Ectodermal cell (in vitro differentiated cells): ENCODE data around the gene GALR2.

Experiments
- H3K27ac ChIP-seq: 2 replicates; pipeline ENCODE4 v1.7.0; 2013; ENCODE audit warnings: mild to moderate bottlenecking, low read depth, low read length; ENCODE audit not compliant: insufficient read depth, poor library complexity, severe bottlenecking
- H3K27me3 ChIP-seq: 2 replicates; pipeline ENCODE4 v1.7.0; 2013; ENCODE audit warnings: mild to moderate bottlenecking, low read length; ENCODE audit not compliant: insufficient read depth, control insufficient read depth, poor library complexity, severe bottlenecking
- H3K36me3 ChIP-seq: one replicate; pipeline ENCODE4 v1.7.0; 2013; ENCODE audit warnings: low read length; ENCODE audit not compliant: control insufficient read depth, insufficient read depth
- H3K4me1 ChIP-seq: one replicate; pipeline ENCODE4 v1.7.0; 2013; ENCODE audit warnings: low read length; ENCODE audit not compliant: control insufficient read depth, insufficient read depth
- H3K4me3 ChIP-seq: 2 replicates; pipeline ENCODE4 v1.7.0; 2013; ENCODE audit warnings: low read depth, low read length, control low read depth; ENCODE audit not compliant: insufficient read depth
- H3K9me3 ChIP-seq: 2 replicates; pipeline ENCODE4 v1.7.0; 2013; ENCODE audit warnings: mild to moderate bottlenecking, low read length, moderate library complexity; ENCODE audit not compliant: control insufficient read depth
- WGBS, 2 experiments: methylation state at CpG; one replicate each; pipeline ENCODE4 v1.1.7; 2013; ENCODE audit warnings: missing lambda C conversion rate in 2 of 2; 5-methylcytosine and 5-hydroxymethylcytosine counted together

The GALR2 gene

GRCh38 chr17:76119409-76120371, 45.1 kb downstream of the GALR2 start:
- Histone ChIP-seq H3K27ac (no peak overlapping the region), H3K36me3 (no peaks in the 10 kb centered on the region), H3K4me3 (no peak overlapping the region), H3K9me3 (no peaks in the 10 kb centered on the region), H3K4me1 (peaks cover 10% of the 10 kb centered on the region), H3K27me3 (peaks cover 21% of the 10 kb centered on the region)
- 71 to 72% methylated on average over 19 of the region's 19 CpGs for WGBS, 2 experiments

- Histone ChIP-seq H3K9me3 (no peaks in the 10 kb centered on the region), H3K36me3 (no peaks in the 10 kb centered on the region), H3K27me3 (peaks cover 21% of the 10 kb centered on the region), H3K4me3 (no peak overlapping the region), H3K4me1 (peaks cover 10% of the 10 kb centered on the region), H3K27ac (no peak overlapping the region)
- WGBS, 2 experiments: 72 to 79% methylated on average over 5 of the region's 5 CpGs
Observed at GRCh38 chr17:76120658-76121008, 46.1 kb downstream of the GALR2 start.

GRCh38 chr17:76121932-76122430, 47.4 kb downstream of the GALR2 start:
- WGBS, 2 experiments: 54 to 59% methylated on average over 42 of the region's 42 CpGs

GRCh38 chr17:76122431-76123190, 48.0 kb downstream of the GALR2 start:
- Histone ChIP-seq H3K9me3 (no peaks in the 10 kb centered on the region), H3K4me1 (peaks cover 10% of the 10 kb centered on the region), H3K36me3 (no peaks in the 10 kb centered on the region), H3K4me3 (no peak overlapping the region), H3K27me3 (peaks cover 21% of the 10 kb centered on the region), H3K27ac (no peak overlapping the region)
- 81 to 82% methylated on average over 24 of the region's 24 CpGs for WGBS, 2 experiments

More at GRCh38 chr17:76121932-76122430, 47.4 kb downstream of the GALR2 start:
- H3K4me1 ChIP-seq: peaks cover 10% of the 10 kb centered on the region
- no peak overlapping the region for H3K27ac ChIP-seq
- no peaks in the 10 kb centered on the region for H3K36me3 ChIP-seq
- no peak overlapping the region for H3K4me3 ChIP-seq
- peaks cover 21% of the 10 kb centered on the region for H3K27me3 ChIP-seq
- no peaks in the 10 kb centered on the region for H3K9me3 ChIP-seq

GRCh38 chr17:76123191-76123499, 48.6 kb downstream of the GALR2 start:
- Histone ChIP-seq H3K9me3 (no peaks in the 10 kb centered on the region), H3K4me3 (no peak overlapping the region), H3K36me3 (no peaks in the 10 kb centered on the region), H3K27me3 (peaks cover 21% of the 10 kb centered on the region), H3K27ac (no peak overlapping the region), H3K4me1 (peaks cover 10% of the 10 kb centered on the region)
- WGBS, 2 experiments: 75 to 76% methylated on average over 5 of the region's 5 CpGs

- no peaks in the 10 kb centered on the region for H3K9me3 ChIP-seq
- no peak overlapping the region for H3K4me3 ChIP-seq
- H3K4me1 ChIP-seq: peaks cover 10% of the 10 kb centered on the region
- 72 to 73% methylated on average over 9 of the region's 9 CpGs for WGBS, 2 experiments
- H3K27me3 ChIP-seq: peaks cover 21% of the 10 kb centered on the region
- H3K27ac ChIP-seq: no peak overlapping the region
- no peaks in the 10 kb centered on the region for H3K36me3 ChIP-seq
Observed at GRCh38 chr17:76123749-76124581, 49.4 kb downstream of the GALR2 start.

- peaks cover 21% of the 10 kb centered on the region for H3K27me3 ChIP-seq
- 88 to 89% methylated on average over 22 of the region's 22 CpGs for WGBS, 2 experiments
- no peaks in the 10 kb centered on the region for H3K36me3 ChIP-seq
- no peaks in the 10 kb centered on the region for H3K9me3 ChIP-seq
- H3K4me1 ChIP-seq: peaks cover 4% of the 10 kb centered on the region
- H3K4me3 ChIP-seq: no peak overlapping the region
- H3K27ac ChIP-seq: no peak overlapping the region
Observed at GRCh38 chr17:76124582-76125390, 50.2 kb downstream of the GALR2 start.

- peaks cover 4% of the 10 kb centered on the region for H3K4me1 ChIP-seq
- peaks cover 21% of the 10 kb centered on the region for H3K27me3 ChIP-seq
- 93% methylated on average over 5 of the region's 5 CpGs for WGBS, 2 experiments
- no peak overlapping the region for H3K4me3 ChIP-seq
- H3K9me3 ChIP-seq: no peaks in the 10 kb centered on the region
- no peak overlapping the region for H3K27ac ChIP-seq
- H3K36me3 ChIP-seq: no peaks in the 10 kb centered on the region
Observed at GRCh38 chr17:76125391-76125675, 50.8 kb downstream of the GALR2 start.

GRCh38 chr17:76125922-76126321, 51.3 kb downstream of the GALR2 start:
- WGBS, 2 experiments: 91 to 98% methylated on average over 1 of the region's 1 CpG
- Histone ChIP-seq H3K9me3 (no peaks in the 10 kb centered on the region), H3K4me1 (peaks cover 9% of the 10 kb centered on the region), H3K27me3 (peaks cover 22% of the 10 kb centered on the region), H3K27ac (no peak overlapping the region), H3K4me3 (no peak overlapping the region), H3K36me3 (no peaks in the 10 kb centered on the region)
